HFFc6 (cell line): ENCODE data around the gene ZNF784. TPM values are rescaled to one million over a fixed set of nuclear protein-coding genes. Genes with fewer than 3 reads are reported as not detected.

ENCODE experiments used
- DNase-seq: peaks from one replicate; pipeline ENCODE4 v3.0.0-alpha.2; 2018
- H3K27ac Mint-ChIP-seq: 2 replicates; pipeline ENCODE4 v1.8.0; 2020; ENCODE audit warnings: mild to moderate bottlenecking, mixed read lengths
- H3K27me3 Mint-ChIP-seq: 2 replicates; pipeline ENCODE4 v1.8.0; 2021; ENCODE audit warnings: mild to moderate bottlenecking, moderate library complexity, mixed read lengths; ENCODE audit not compliant: insufficient read depth
- H3K36me3 Mint-ChIP-seq: 2 replicates; pipeline ENCODE4 v1.8.0; 2021; ENCODE audit warnings: low read depth, mixed read lengths
- H3K4me1 Mint-ChIP-seq: 2 replicates; pipeline ENCODE4 v1.8.0; 2020; ENCODE audit warnings: low read depth, mixed read lengths
- H3K4me3 Mint-ChIP-seq: 2 replicates; pipeline ENCODE4 v1.8.0; 2020; ENCODE audit warnings: mild to moderate bottlenecking, moderate library complexity, mixed read lengths
- H3K9me3 Mint-ChIP-seq: 2 replicates; pipeline ENCODE4 v1.8.0; 2020; ENCODE audit warnings: mild to moderate bottlenecking, mixed read lengths
- total RNA-seq, 6 experiments: library from RNA; stranded (reverse); fragmentation: NEBNext Ultra II Directional; extraction: Animal tissue kit (Norgen Biotek cat#: 25700); gene quantifications; 2 replicates in 1 of 6; 3 replicates in 5 of 6; pipeline ENCODE4 v1.2.3, GENCODE V29; 2021
- TF ChIP-seq, protein P1 (sequence below): fragments of 200-600 bp; sonication (generic); IDR thresholded peaks from 2 replicates; pipeline ENCODE4 v1.5.0; 2021; ENCODE audit warnings: antibody characterized with exemption, mild to moderate bottlenecking

ZNF784 gene
- total RNA-seq, 6 experiments from 2014 or later, result 4.6 to 5.3 (median 4.8) TPM

DNA sequence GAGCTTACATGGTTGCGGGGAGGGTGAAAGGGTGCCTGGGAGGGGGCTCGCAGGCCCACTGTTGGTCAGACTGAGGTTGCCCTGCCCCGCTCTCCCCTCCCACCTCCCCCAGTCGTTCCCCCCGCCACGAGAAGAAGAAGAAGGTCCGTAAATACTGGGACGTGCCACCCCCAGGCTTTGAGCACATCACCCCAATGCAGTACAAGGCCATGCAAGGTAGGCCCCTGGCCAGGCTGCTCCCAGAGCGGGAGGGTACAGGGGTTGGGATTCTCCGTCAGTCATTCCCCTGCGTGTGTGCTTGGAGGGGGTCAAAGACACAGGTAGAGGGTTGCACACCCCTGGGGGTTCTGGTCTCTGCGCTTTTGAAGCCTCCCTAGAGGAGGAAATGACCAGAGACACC lies 36.0 kb upstream of the ZNF784 start:
- Mint-ChIP-seq H3K9me3 (no peaks in the 10 kb centered on the region), H3K27ac (no peak overlapping the region), H3K4me3 (no peak overlapping the region), H3K27me3 (peaks cover 5% of the 10 kb centered on the region), H3K4me1 (peaks cover 35% of the 10 kb centered on the region), H3K36me3 (peaks cover 26% of the 10 kb centered on the region)
- TF ChIP-seq, protein P1, sequence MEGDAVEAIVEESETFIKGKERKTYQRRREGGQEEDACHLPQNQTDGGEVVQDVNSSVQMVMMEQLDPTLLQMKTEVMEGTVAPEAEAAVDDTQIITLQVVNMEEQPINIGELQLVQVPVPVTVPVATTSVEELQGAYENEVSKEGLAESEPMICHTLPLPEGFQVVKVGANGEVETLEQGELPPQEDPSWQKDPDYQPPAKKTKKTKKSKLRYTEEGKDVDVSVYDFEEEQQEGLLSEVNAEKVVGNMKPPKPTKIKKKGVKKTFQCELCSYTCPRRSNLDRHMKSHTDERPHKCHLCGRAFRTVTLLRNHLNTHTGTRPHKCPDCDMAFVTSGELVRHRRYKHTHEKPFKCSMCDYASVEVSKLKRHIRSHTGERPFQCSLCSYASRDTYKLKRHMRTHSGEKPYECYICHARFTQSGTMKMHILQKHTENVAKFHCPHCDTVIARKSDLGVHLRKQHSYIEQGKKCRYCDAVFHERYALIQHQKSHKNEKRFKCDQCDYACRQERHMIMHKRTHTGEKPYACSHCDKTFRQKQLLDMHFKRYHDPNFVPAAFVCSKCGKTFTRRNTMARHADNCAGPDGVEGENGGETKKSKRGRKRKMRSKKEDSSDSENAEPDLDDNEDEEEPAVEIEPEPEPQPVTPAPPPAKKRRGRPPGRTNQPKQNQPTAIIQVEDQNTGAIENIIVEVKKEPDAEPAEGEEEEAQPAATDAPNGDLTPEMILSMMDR, result no peak
- DNase-seq, result no peak

DNA sequence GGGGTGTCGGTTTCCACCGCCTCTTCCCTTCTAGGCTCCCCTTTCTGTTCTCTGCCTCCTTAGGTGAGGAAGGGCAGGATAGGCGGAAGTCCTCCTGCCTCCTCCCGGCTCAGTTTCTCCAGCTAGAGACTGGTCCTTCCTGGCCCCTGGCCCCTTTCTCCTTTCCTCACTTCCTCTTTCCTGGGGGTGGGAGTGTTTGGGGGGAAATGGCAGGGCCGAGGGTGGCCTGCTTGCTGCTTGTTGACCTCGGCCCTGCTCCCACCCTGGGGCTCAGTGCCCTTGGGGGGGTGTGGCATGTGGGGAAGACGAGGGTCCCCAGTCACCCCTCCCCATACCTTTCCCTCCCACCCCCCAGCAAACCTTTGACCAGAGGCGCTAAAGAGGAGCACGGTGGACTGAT lies 35.5 kb upstream of the ZNF784 start:
- Mint-ChIP-seq H3K27ac (no peak overlapping the region), H3K4me1 (peaks cover 35% of the 10 kb centered on the region), H3K27me3 (peaks cover 5% of the 10 kb centered on the region), H3K9me3 (no peaks in the 10 kb centered on the region), H3K4me3 (no peak overlapping the region), H3K36me3 (peaks cover 27% of the 10 kb centered on the region)
- DNase-seq, result no peak
- TF ChIP-seq, protein P1, result no peak

DNA sequence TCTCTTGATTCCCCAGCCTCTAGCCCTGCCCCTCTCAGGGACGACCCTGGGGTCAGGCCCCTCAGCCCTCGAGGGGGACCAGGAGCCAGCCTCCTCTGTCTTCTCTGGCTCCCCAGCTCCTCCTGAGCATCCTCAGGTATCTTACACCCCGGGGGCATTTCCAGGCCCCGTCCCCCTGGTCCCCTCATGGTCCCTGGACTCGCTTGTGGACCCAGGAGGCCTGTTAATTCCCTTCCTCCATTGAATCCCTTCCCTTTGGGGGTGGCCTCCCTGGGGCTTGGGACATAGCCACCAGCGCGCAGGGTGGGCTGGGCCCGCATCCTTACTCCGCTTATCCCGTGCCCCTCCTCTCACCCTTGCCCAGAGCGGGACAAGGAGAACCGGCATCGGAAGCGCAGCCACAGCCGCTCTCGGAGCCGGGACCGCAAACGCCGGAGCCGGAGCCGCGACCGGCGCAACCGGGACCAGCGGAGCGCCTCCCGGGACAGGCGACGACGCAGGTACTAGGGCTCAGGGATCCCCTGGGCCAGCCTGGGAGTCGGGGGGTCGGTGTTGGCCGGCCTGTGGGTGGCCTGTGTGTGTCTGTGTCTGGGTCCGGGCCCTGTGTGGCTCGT lies 34.6 kb upstream of the ZNF784 start:
- Mint-ChIP-seq H3K4me3 (no peak overlapping the region), H3K27me3 (peaks cover 7% of the 10 kb centered on the region), H3K27ac (0 out of 2 replicates have a peak overlapping the region, but pooled peaks have one; percentile 36), H3K9me3 (no peaks in the 10 kb centered on the region), H3K4me1 (peaks cover 35% of the 10 kb centered on the region), H3K36me3 (peaks cover 27% of the 10 kb centered on the region)
- no peak for DNase-seq
- TF ChIP-seq, protein P1, result no peak

DNA sequence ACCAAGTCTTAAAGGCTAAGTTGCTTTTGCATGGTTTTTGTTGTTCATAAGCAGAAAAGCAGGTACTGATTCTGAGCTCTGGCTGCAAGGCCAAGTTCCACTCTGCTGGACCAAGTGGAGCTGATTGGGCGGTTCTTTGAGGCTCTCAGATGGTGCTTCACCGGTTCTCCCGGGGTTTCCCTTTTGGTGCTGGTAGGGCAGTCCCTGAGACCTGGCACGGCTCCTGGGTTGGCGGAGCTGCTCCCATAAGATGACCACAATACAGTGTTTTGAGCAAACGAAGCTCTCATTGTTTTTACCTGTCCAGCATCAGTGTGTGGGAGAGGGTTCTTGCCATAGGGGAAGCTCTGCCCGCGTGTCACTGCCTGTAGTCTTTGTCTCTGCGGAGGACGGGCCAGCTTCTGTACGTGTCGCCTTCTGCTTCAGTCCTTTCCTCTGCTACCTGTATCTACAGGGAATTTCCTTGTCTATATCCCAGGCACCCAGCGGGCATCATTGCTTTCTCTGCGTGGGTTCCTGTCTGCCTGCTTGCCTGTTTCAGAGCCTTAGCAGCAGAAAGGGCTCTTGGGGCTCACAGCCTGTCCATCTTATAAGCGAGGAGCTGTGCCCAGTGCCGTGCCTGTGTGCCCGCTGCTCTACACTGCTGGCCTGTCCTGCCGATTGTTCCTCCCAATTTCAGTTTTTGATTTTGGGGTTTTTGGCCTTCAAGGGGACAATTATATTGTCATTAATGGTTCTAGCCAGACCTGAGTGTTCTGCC lies 32.8 kb upstream of the ZNF784 start:
- H3K27ac Mint-ChIP-seq, result peak overlapping the region; percentile 51
- peaks cover 10% of the 10 kb centered on the region for H3K27me3 Mint-ChIP-seq
- DNase-seq, result no peak
- peak overlapping the region; percentile 97 for H3K4me3 Mint-ChIP-seq
- peaks cover 35% of the 10 kb centered on the region for H3K4me1 Mint-ChIP-seq
- TF ChIP-seq, protein P1, result no peak
- H3K9me3 Mint-ChIP-seq, result no peaks in the 10 kb centered on the region
- H3K36me3 Mint-ChIP-seq, result peaks cover 17% of the 10 kb centered on the region

DNA sequence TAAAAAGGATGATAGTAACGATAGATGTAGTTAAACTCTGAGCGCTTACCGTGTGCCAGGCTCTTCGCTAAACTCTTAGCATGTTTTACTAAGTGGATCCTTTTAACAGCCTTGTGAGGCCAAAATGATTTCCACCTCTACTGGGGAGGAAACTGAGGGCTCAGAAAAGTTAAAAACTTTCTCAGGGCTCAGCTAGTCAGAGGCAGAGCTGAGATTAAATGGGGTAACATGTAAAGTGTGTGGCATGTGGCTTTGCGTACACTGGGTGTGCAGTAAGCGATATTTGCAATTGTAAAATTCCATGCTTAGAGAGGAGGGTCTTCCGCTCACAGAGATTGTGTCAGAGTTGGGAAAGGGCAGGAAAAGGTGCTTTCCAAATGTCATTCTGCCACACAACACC lies 32.2 kb upstream of the ZNF784 start:
- H3K27ac Mint-ChIP-seq, result peak overlapping the region; percentile 100

More for the DNA sequence above, 32.2 kb upstream of the ZNF784 start:
- TF ChIP-seq, protein P1, result no peak
- no peaks in the 10 kb centered on the region for H3K9me3 Mint-ChIP-seq
- peaks cover 35% of the 10 kb centered on the region for H3K4me1 Mint-ChIP-seq
- no peak for DNase-seq
- H3K36me3 Mint-ChIP-seq, result peaks cover 12% of the 10 kb centered on the region
- peaks cover 8% of the 10 kb centered on the region for H3K27me3 Mint-ChIP-seq
- peak overlapping the region; percentile 97 for H3K4me3 Mint-ChIP-seq
